HUDEP-2 (cell line): ENCODE data around the gene GCC1.

Source experiments
- DNase-seq, 76 experiments: peaks; one replicate each; lab custom pipeline; 2025; ENCODE audit not compliant: unreplicated experiment in 76 of 76; lab: John Stamatoyannopoulos, UW

The GCC1 gene

GRCh38 chr7:127585044-127585953 lies at the start of gene GCC1:
GCC1 (minus strand) TSS chr7:127585596; CDS start chr7:127585182, 414 bp downstream.
- DNase-seq: peak in 75 of 76 experiments; percentile 5 to 91 (median 81)

GRCh38 chr7:127632276-127632910 lies 47.0 kb upstream of the GCC1 start:
- no peak for DNase-seq

GRCh38 chr7:127629268-127629854 lies 44.0 kb upstream of the GCC1 start:
- DNase-seq: peak in 9 of 76 experiments; percentile 1 to 21 (median 7)

GRCh38 chr7:127628445-127628844 lies 43.0 kb upstream of the GCC1 start:
- DNase-seq: no peak

GRCh38 chr7:127625331-127625730 lies 39.9 kb upstream of the GCC1 start:
- no peak for DNase-seq

GRCh38 chr7:127620406-127621233 lies 35.2 kb upstream of the GCC1 start:
- DNase-seq: no peak

GRCh38 chr7:127619681-127620405 lies 34.4 kb upstream of the GCC1 start:
- no peak for DNase-seq

- no peak for DNase-seq
Observed at GRCh38 chr7:127618775-127619174, 33.4 kb upstream of the GCC1 start.

GRCh38 chr7:127618042-127618441 lies 32.6 kb upstream of the GCC1 start, which contains the start of gene PAX4:
PAX4 (minus strand) TSS chr7:127618142; CDS start chr7:127615928, 2,214 bp downstream.
- DNase-seq: no peak

- DNase-seq: no peak
Observed at GRCh38 chr7:127616724-127617123, 31.3 kb upstream of the GCC1 start.

- no peak for DNase-seq
Observed at GRCh38 chr7:127612263-127612662, 26.9 kb upstream of the GCC1 start.

GRCh38 chr7:127609297-127609696 lies 23.9 kb upstream of the GCC1 start:
- no peak for DNase-seq

- no peak for DNase-seq
Observed at GRCh38 chr7:127608446-127608845, 23.1 kb upstream of the GCC1 start.

- no peak for DNase-seq
Observed at GRCh38 chr7:127600885-127601284, 15.5 kb upstream of the GCC1 start.

GRCh38 chr7:127598318-127598717 lies 12.9 kb upstream of the GCC1 start:
- DNase-seq: peak in 19 of 76 experiments; percentile 2 to 47 (median 16)

GRCh38 chr7:127595737-127596136 lies 10.3 kb upstream of the GCC1 start:
- no peak for DNase-seq

- no peak for DNase-seq
Observed at GRCh38 chr7:127594490-127594889, 9.1 kb upstream of the GCC1 start.

- no peak for DNase-seq
Observed at GRCh38 chr7:127592550-127592949, 7.2 kb upstream of the GCC1 start.

GRCh38 chr7:127591591-127591990 lies 6.2 kb upstream of the GCC1 start:
- no peak for DNase-seq

- DNase-seq: no peak
Observed at GRCh38 chr7:127591189-127591588, 5.8 kb upstream of the GCC1 start.
